HG03354 (cell line): ENCODE data around the gene KLF1.
"Not testable (repeated sequence)": the region's sequence is repeated elsewhere in the genome, so short reads cannot be mapped to it uniquely, and the experiment has no call there.

Source experiments
- ATAC-seq: cut with Tn5 transposase; IDR thresholded peaks from one replicate; pipeline ENCODE4 v1.9.1; 2021; ENCODE audit warnings: mild to moderate bottlenecking; ENCODE audit not compliant: unreplicated experiment, poor library complexity, severe bottlenecking

The KLF1 gene

GRCh38 chr19:12893582-12893981 lies 6.6 kb upstream of the KLF1 start:
- no peak for ATAC-seq

DNA sequence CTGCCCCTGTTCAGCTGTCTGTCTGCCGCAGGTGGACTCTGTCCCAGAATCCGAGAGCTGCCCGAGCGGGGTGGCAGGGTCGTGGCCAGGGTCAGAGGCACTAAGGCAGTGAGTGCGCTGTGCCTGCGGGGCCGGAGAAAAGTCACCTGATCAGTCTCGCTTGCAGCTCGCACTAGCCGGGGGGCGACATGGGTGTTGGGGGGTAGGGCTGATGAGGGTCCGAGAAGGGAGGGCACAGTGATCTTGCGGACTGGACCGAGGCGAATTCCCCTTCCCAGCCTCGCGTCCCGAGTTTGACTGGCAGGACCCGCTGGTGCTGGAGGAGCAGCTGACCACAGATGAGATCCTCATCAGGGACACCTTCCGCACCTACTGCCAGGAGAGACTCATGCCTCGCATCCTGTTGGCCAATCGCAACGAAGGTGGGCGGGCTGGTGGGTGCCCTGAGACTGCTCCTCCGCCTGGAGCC lies 4.6 kb upstream of the KLF1 start:
- peak; percentile 10 for ATAC-seq

DNA sequence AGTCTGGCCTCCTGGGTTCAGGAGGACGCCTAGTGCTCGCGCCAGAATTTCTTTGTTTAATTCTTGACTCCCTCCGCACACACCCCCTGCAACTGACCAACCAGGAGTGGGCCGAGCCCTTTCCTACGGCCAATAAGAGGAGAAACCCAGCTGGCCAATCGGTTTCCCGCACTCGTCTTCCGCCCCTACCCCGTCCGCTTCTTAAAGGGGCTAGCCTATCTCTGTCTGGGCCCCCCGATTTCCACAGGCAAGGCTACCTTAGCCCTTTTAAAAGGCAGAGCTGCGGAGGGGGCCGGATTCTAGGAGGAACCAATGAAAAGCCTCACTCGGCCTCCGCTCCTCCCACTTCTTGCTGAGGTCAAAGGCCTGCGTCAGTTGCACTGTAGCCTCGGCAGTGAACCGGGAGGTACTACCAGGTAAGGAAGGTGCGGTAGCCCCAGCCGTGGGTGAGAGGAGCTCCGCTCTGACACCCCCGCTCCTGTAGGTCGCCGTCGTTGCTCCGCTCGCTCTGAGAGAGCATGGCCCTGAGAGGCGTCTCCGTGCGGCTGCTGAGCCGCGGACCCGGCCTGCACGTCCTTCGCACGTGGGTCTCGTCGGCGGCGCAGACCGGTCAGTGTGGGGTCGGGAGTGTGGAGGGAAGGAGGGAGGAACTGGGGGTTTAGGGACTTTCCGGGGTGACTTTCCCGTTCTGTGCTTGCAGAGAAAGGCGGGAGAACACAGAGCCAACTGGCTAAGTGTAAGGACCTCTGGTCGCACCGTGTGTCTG lies 4.0 kb upstream of the KLF1 start, which contains the start of gene GCDH:
Gene GCDH, plus strand, starts transcription at position 374 of the 766 bp plus-strand sequence. Its CDS starts 145 bp downstream, at position 519.
- peak; percentile 90 for ATAC-seq

DNA sequence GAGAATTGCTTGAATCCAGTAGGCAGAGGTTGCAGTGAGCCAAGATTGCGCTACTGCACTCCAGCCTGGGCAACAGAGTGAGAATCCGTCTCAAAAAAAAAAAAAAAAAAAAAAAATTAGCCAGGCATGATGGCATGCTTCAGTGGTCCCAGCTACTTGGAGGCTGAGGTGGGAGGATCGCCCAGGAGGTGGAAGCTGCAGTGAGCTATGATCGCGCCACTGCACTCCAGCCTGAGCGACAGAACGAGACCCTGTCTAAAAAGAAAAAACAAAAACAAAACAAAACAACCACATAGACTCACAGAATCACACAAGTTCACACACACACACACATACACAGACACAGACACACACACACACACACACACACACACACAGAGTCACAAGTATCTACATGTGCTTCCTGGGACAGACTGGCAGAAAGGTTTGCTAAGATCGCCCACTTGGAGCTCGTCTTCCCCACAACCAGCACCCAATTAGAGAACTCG lies 3.3 kb upstream of the KLF1 start:
- ATAC-seq, result not testable (repeated sequence)

DNA sequence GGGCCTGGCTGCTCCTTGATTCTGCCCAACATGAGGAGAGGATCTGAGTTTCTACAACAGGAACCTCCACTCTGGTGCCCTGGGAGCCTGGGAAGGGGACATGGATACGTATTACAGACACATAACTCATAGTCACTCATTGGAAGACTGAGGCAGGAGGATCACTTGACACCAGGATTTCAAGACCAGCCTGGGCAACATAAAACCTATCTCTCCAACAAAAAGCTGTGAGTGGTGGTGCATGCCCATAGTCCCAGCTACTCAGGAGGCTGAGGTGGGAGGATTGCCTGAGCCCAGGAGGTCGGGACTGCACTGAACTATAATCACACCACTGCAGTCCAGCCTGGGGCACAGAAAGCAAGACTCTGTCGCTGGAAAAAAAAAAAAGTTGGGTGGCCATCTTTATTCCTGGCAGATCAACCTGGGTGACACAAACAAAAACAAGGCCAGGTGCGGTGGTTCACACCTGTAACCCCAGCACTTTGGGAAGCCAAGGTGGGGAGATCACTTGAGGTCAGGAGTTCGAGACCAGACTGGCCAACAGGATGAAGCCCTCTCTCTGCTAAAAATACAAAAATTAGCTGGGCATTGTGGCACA lies 1.1 kb upstream of the KLF1 start:
- ATAC-seq, result no peak

GRCh38 chr19:12886651-12886968 lies 391 bp downstream of the KLF1 start:
- ATAC-seq, result no peak

DNA sequence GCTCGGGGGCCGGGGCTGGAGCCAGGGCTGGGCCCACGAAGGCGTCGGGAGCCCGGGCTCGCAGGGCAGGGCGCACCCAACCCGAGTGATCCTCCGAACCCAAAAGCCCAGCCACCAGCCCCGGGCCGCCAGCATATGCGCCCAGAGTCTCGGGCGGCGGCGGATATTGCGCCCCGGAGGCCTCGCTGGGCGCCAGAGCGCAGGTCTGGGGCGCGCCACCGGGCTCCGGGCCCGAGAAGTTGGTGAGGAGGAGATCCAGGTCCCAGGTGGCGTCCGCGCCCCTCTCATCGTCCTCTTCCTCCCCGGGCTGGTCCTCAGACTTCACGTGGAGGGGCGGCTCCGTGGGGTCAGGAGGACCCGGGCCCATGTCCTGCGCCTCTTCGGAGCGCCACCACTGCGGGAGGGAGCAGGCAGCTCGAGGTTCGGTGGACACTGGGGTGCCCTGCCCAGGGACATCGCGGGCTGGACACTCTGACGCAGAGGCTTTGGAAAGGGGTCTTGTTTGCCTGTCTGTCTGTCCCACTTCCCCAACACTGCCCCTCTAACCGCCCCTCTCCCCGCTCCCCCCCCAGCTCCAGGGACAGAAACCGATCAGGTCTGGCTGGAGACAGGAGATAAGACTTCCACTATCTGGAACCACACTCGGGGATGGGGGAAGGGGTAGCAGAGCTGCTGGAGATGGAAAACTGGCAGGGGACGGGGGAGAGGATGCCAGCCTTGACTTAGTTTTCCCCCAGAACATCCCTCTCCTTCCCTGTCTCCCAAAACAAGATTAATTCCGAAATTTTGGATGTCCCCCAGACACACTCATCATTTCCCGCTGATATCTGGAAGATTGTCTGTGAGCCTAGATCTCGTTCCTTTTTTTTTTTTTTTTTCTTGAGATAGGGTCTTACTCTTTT lies 1.0 kb downstream of the KLF1 start:
- ATAC-seq, result no peak

- ATAC-seq, result no peak
These were observed 1.9 kb downstream of the KLF1 start for GRCh38 chr19:12884926-12885748.

DNA sequence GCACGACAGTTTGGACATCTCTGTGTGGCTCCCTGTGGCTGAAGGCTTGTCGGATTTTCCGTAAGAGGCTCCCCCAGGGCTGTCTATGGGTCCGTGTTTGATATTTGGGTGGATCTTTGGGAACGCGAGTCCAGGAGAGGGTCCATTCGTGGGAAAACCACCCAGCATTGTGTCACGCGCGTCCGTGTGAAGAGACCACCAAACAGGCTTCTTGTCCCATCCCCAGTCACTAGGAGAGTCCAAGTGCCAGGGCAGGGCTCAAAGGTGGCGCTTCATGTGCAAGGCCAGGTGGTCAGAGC lies 2.4 kb downstream of the KLF1 start:
- no peak for ATAC-seq

- ATAC-seq, result no peak
These were observed 2.8 kb downstream of the KLF1 start for GRCh38 chr19:12884202-12884601.

DNA sequence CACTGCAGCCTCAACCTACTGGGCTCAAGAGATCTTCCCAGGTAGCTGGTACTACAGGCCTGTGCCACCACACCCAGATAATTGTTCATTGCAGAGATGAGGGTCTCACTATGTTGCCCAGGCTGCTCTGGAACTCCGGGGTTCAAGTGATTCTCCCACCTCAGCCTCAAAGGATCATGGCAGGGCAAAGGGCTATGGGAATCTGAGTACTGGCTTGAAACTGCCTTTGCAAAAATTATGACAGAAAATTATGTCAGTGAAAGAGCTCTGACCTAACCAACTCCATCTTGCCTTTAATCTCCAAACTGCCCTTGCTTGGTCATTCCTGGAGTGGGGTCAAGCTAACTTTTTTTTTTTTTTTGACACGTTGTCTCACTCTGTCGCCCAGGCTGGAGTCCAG lies 4.4 kb downstream of the KLF1 start:
- no peak for ATAC-seq

DNA sequence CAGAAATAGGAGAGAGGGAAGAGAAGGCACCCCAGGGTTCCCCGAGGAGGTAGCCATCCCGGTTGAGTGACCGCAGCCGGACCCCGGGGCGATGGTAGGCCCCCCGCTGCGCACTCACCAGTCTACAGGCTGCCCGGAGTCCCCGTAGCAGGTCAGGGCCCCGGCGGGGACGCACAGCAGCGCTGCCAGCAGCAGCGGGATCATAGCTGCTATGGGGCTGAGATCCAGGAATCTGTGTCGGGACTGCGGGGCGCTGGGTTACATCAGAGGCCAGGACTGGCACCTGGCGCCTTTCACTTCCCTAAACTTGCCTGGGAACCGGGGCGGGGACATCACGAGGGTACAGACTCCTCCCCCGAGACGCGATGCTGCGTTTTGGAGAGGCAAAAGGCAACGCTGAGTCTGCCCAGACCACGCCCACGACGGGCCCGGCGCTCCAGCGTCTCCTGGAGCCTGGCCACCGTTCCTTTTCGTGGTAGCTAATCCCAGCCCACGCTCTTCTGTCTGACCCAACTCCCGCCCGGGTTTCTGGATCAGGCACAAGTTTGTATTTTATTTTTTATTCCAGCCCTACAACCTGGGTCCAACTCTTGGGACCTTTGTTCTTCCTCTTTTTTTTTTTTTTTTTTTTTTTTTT lies 5.7 kb downstream of the KLF1 start, which contains the start of gene DNASE2:
Gene DNASE2, minus strand, starts transcription at position 278 of the 637 bp plus-strand sequence. Its CDS starts 74 bp downstream, at position 204.
- peak; percentile 83 for ATAC-seq

GRCh38 chr19:12880551-12881171 lies 6.3 kb downstream of the KLF1 start:
- peak; percentile 23 for ATAC-seq

- ATAC-seq, result no peak
These were observed 11.9 kb downstream of the KLF1 start for GRCh38 chr19:12875086-12875485.

DNA sequence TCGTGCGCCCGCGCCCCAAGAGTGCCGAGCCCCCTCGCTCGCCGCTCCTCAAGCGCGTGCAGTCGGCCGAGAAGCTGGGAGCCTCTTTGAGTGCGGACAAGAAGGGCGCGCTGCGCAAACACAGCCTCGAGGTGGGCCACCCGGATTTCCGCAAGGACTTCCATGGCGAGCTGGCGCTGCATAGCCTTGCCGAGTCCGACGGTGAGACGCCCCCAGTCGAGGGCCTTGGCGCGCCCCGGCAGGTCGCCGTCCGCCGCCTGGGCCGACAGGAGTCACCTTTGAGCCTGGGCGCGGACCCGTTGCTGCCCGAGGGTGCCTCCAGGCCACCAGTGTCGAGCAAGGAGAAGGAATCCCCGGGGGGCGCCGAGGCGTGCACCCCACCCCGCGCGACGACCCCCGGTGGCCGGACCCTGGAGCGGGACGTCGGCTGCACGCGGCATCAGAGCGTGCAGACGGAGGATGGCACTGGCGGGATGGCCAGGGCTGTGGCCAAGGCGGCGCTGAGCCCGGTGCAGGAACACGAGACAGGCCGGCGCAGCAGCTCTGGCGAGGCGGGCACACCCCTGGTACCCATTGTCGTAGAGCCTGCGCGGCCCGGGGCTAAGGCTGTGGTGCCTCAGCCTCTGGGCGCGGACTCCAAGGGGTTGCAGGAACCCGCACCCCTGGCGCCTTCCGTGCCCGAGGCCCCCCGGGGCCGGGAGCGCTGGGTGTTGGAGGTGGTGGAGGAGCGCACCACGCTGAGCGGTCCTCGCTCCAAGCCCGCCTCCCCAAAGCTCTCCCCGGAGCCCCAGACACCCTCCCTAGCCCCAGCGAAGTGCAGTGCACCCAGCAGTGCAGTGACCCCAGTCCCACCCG lies 12.9 kb downstream of the KLF1 start:
- ATAC-seq, result no peak

DNA sequence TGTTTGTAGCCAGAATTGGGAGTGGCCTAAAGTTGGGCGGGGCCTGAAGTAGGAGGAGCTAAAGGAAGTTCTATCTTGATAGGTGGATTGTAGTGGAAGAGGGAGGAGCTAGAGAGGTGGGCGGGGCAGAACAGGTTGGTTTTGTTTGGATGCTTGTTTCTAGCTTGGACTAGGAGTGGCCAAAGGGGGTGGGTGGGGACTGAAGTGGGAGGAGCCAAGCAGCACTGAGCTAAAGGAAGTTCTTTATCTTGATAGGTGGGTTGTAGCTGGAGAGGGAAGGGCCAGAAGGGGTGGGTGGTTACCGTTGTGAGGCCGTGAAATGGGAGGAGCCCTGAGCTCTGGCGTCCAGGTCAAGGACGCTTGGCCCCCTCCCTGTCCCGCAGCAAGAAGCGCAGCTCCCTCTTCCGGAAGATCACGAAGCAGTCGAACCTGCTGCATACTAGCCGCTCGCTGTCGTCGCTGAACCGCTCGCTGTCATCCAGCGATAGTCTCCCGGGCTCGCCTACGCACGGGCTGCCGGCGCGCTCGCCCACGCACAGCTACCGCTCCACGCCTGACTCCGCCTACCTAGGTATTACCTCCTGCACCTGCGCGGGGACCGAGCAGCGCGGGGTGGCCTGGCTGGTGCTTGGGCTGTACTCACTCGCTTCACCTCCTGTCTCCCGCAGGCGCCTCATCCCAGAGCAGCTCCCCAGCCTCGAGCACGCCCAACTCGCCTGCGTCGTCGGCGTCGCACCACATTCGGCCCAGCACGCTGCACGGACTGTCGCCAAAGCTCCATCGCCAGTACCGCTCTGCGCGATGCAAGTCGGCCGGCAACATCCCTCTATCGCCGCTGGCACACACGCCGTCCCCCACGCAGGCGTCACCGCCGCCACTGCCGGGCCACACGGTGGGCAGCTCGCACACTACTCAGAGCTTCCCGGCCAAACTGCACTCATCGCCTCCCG lies 13.8 kb downstream of the KLF1 start:
- no peak for ATAC-seq

DNA sequence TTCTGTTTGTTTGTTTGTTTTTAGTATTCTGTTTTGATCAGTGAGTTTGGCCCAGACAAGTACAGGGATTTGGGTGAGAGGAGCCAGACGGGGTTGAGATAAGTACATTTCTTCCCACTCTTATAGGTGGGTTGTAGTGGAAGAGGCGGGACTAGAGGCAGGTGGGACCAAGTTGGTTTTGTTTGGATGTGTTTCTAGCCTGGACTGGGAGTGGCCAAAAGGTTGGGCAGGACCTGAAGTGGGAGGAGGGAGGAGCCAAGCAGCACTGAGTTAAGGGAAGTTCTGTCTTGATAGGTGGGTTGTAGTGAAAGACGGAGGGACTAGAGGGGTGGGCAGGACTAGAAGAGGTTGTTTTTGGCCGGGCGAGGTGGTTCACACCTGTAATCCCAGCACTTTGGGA lies 14.7 kb downstream of the KLF1 start:
- ATAC-seq, result no peak
